RWPE2 (cell line): ENCODE results near the gene CCSER1.
"Not testable (repeated sequence)": the region's sequence is repeated elsewhere in the genome, so short reads cannot be mapped to it uniquely, and the experiment has no call there.

Experiments used
- ATAC-seq: fragments of 200-7000 bp; cut with Tn5 transposase; 3 replicates; pipeline ENCODE4 v1.9.1; 2021; ENCODE audit warnings: low read depth
- DNase-seq: peaks from one replicate; pipeline ENCODE4 v3.0.0-alpha.2; 2020; ENCODE audit warnings: low spot score
- H3K27ac ChIP-seq: fragments of 450-650 bp; 2 replicates; pipeline ENCODE4 v1.5.1; 2017; ENCODE audit warnings: mild to moderate bottlenecking; ENCODE audit not compliant: poor library complexity, severe bottlenecking
- H3K27me3 ChIP-seq: fragments of 250-450 bp; sonication (Bioruptor Pico); 2 replicates; pipeline ENCODE4 v1.5.1; 2021; ENCODE audit warnings: mild to moderate bottlenecking, moderate library complexity; ENCODE audit not compliant: insufficient read depth, poor library complexity, severe bottlenecking
- H3K36me3 ChIP-seq: fragments of 250-450 bp; sonication (Bioruptor Pico); 2 replicates; pipeline ENCODE4 v1.5.1; 2020; ENCODE audit warnings: low read depth, mild to moderate bottlenecking, moderate library complexity
- H3K4me1 ChIP-seq: fragments of 250-450 bp; sonication (Bioruptor Pico); 2 replicates; pipeline ENCODE4 v1.5.1; 2021; ENCODE audit warnings: mild to moderate bottlenecking, moderate library complexity; ENCODE audit not compliant: insufficient read depth, poor library complexity, severe bottlenecking
- H3K4me3 ChIP-seq: fragments of 250-450 bp; sonication (Bioruptor Pico); 2 replicates; pipeline ENCODE4 v1.5.1; 2021; ENCODE audit warnings: mild to moderate bottlenecking, moderate library complexity; ENCODE audit not compliant: severe bottlenecking
- H3K9me3 ChIP-seq: fragments of 250-450 bp; sonication (Bioruptor Pico); 2 replicates; pipeline ENCODE4 v1.5.1; 2021; ENCODE audit warnings: mild to moderate bottlenecking, moderate library complexity; ENCODE audit not compliant: severe bottlenecking
- CTCF ChIP-seq: fragments of 450-650 bp; IDR thresholded peaks from one replicate; pipeline ENCODE4 v1.5.1; 2017; ENCODE audit warnings: mild to moderate bottlenecking, moderate library complexity; ENCODE audit not compliant: poor library complexity, severe bottlenecking

Gene CCSER1

GRCh38 chr4:91359041-91360031, 1232.1 kb downstream of the CCSER1 start:
- H3K27ac ChIP-seq: no peak overlapping the region
- no peak for ATAC-seq

GRCh38 chr4:91362125-91362524, 1234.9 kb downstream of the CCSER1 start:
- no peaks in the 10 kb centered on the region for H3K9me3 ChIP-seq
- TF ChIP-seq CTCF: no peak
- DNase-seq (no peak), ATAC-seq (no peak)
- no peak overlapping the region for H3K4me3 ChIP-seq
- H3K36me3 ChIP-seq: no peaks in the 10 kb centered on the region
- no peaks in the 10 kb centered on the region for H3K27me3 ChIP-seq
- no peaks in the 10 kb centered on the region for H3K4me1 ChIP-seq
- H3K27ac ChIP-seq: no peak overlapping the region

More at GRCh38 chr4:91359041-91360031, 1232.1 kb downstream of the CCSER1 start:
- DNase-seq: no peak
- Histone ChIP-seq H3K4me3 (no peak overlapping the region), H3K36me3 (no peaks in the 10 kb centered on the region), H3K9me3 (no peaks in the 10 kb centered on the region), H3K4me1 (no peaks in the 10 kb centered on the region), H3K27me3 (no peaks in the 10 kb centered on the region)
- TF ChIP-seq CTCF: no peak

- Histone ChIP-seq H3K9me3 (no peaks in the 10 kb centered on the region), H3K4me1 (no peaks in the 10 kb centered on the region), H3K4me3 (no peak overlapping the region), H3K27me3 (no peaks in the 10 kb centered on the region), H3K36me3 (no peaks in the 10 kb centered on the region), H3K27ac (no peak overlapping the region)
- no peak for ATAC-seq
- DNase-seq: no peak
- no peak for TF ChIP-seq CTCF
Measured at GRCh38 chr4:91366554-91366953, 1239.4 kb downstream of the CCSER1 start.

- TF ChIP-seq CTCF: no peak
- Histone ChIP-seq H3K4me3 (no peak overlapping the region), H3K4me1 (no peaks in the 10 kb centered on the region), H3K9me3 (no peaks in the 10 kb centered on the region), H3K36me3 (no peaks in the 10 kb centered on the region), H3K27ac (no peak overlapping the region), H3K27me3 (no peaks in the 10 kb centered on the region)
- DNase-seq (no peak), ATAC-seq (no peak)
Measured at GRCh38 chr4:91369116-91369515, 1241.9 kb downstream of the CCSER1 start.

GRCh38 chr4:91373546-91373945, 1246.4 kb downstream of the CCSER1 start:
- ATAC-seq: no peak
- no peaks in the 10 kb centered on the region for H3K36me3 ChIP-seq
- H3K4me3 ChIP-seq: no peak overlapping the region
- H3K9me3 ChIP-seq: no peaks in the 10 kb centered on the region
- DNase-seq: no peak
- TF ChIP-seq CTCF: no peak
- H3K4me1 ChIP-seq: no peaks in the 10 kb centered on the region
- H3K27me3 ChIP-seq: no peaks in the 10 kb centered on the region
- no peak overlapping the region for H3K27ac ChIP-seq

GRCh38 chr4:91405431-91405830, 1278.2 kb downstream of the CCSER1 start:
- not testable (repeated sequence) for DNase-seq, H3K9me3 ChIP-seq, H3K27me3 ChIP-seq, ATAC-seq, H3K27ac ChIP-seq, H3K4me1 ChIP-seq, H3K36me3 ChIP-seq, H3K4me3 ChIP-seq
